ENCODE data around the gene ATP5ME.
"Not testable (repeated sequence)": the region's sequence is repeated elsewhere in the genome, so short reads cannot be mapped to it uniquely, and the experiment has no call there.

Gene ATP5ME
- total RNA-seq: 22.4 to 49.0 reads per million in 2 donors

- peak; percentile 97 for DNase-seq
Observed at GRCh38 chr4:674172-675035, at the start of gene ATP5ME, which contains the start of gene MYL5. Gene ATP5ME (minus strand): TSS chr4:674276. CDS start chr4:674247, 29 bp downstream. Gene MYL5 (plus strand): TSS chr4:674542. CDS start chr4:678027, 3,485 bp downstream.

- no peak for DNase-seq
Observed at GRCh38 chr4:722851-723360, 48.8 kb upstream of the ATP5ME start.

- DNase-seq: no peak
Observed at GRCh38 chr4:722169-722725, 48.2 kb upstream of the ATP5ME start.

GRCh38 chr4:721261-722168, 47.4 kb upstream of the ATP5ME start:
- DNase-seq: no peak

- no peak for DNase-seq
Observed at GRCh38 chr4:720111-720860, 46.2 kb upstream of the ATP5ME start.

GRCh38 chr4:718460-718859, 44.4 kb upstream of the ATP5ME start:
- DNase-seq: no peak

- DNase-seq: no peak
Observed at GRCh38 chr4:717601-718320, 43.7 kb upstream of the ATP5ME start.

GRCh38 chr4:714087-714486, 40.0 kb upstream of the ATP5ME start:
- no peak for DNase-seq

- DNase-seq: no peak
Observed at GRCh38 chr4:712916-713632, 39.0 kb upstream of the ATP5ME start.

- no peak for DNase-seq
Observed at GRCh38 chr4:712093-712492, 38.0 kb upstream of the ATP5ME start.

GRCh38 chr4:710916-711315, 36.8 kb upstream of the ATP5ME start:
- no peak for DNase-seq

- no peak for DNase-seq
Observed at GRCh38 chr4:710116-710515, 36.0 kb upstream of the ATP5ME start.

GRCh38 chr4:709348-709747, 35.3 kb upstream of the ATP5ME start:
- no peak for DNase-seq

- DNase-seq: no peak
Observed at GRCh38 chr4:708631-708933, 34.5 kb upstream of the ATP5ME start.

- no peak for DNase-seq
Observed at GRCh38 chr4:707929-708630, 34.0 kb upstream of the ATP5ME start.

GRCh38 chr4:706834-707598, 32.9 kb upstream of the ATP5ME start:
- no peak for DNase-seq

- DNase-seq: not testable (repeated sequence)
Observed at GRCh38 chr4:706083-706633, 32.1 kb upstream of the ATP5ME start.

GRCh38 chr4:705278-706082, 31.4 kb upstream of the ATP5ME start, which contains the start of gene PCGF3:
Gene PCGF3 (plus strand): TSS chr4:705832. CDS start chr4:733681, 27,849 bp downstream.
- DNase-seq: peak; percentile 97

All from T-helper 9 cell (primary cell).